Psoas muscle (tissue), 8 donors: Measurements from ENCODE around the gene ANG. TPM values are rescaled to one million over a fixed set of nuclear protein-coding genes. Genes with fewer than 3 reads are reported as not detected.
"Not testable (repeated sequence)": the region's sequence is repeated elsewhere in the genome, so short reads cannot be mapped to it uniquely, and the experiment has no call there.

Experiments
- ATAC-seq, 4 donors: fragments of 200-7000 bp; cut with Tn5 transposase; one replicate each; pipeline ENCODE4 v1.9.1; 2020; ENCODE audit warnings: moderate library complexity in 3 of 4, mild to moderate bottlenecking in 2 of 4
- DNase-seq, 2 donors: peaks; one replicate each; pipeline ENCODE4 v3.0.0-alpha.2; 2020
- H3K27ac ChIP-seq: fragments of 200-600 bp; one replicate; pipeline ENCODE4 v1.8.0; 2022
- H3K27me3 ChIP-seq, 3 donors: fragments of 200-600 bp in 1 of 3; one replicate each; pipeline versions ENCODE4 v1.6.1 to v1.8.0; 2013 to 2022; ENCODE audit warnings: low read length in 2 of 3, mild to moderate bottlenecking in 2 of 3, moderate library complexity in 1 of 3; ENCODE audit not compliant: insufficient read depth in 3 of 3
- H3K36me3 ChIP-seq, 2 donors: fragments of 200-600 bp in 1 of 2; one replicate each; pipeline versions ENCODE4 v1.6.1 to v1.8.0; 2013 to 2022; ENCODE audit warnings: low read depth in 1 of 2, mild to moderate bottlenecking in 1 of 2, moderate library complexity in 1 of 2; ENCODE audit not compliant: insufficient read depth in 1 of 2
- H3K4me1 ChIP-seq: fragments of 200-600 bp; one replicate; pipeline ENCODE4 v1.8.0; 2022
- H3K4me3 ChIP-seq: fragments of 200-600 bp; one replicate; pipeline ENCODE4 v1.8.0; 2022; ENCODE audit warnings: mild to moderate bottlenecking
- H3K9me3 ChIP-seq: fragments of 200-600 bp; one replicate; pipeline ENCODE4 v1.8.0; 2022
- WGBS, 3 donors: extraction: QIAGEN DNeasy Blood & Tissue Kit; methylation state at CpG; one replicate each; pipeline versions ENCODE4 v1.1.6 to v1.1.7; 2013; 5-methylcytosine and 5-hydroxymethylcytosine counted together
- intact Hi-C, 2 donors: fragments of 100-400 bp; cut with DNase I; formaldehyde crosslinking; loops; one replicate each; pipeline versions ENCODE4 v1.11.0 to v1.14.2; 2022
- polyA plus RNA-seq, 3 donors: library from polyadenylated mRNA; stranded (reverse); fragments of 200-250 nt; gene quantifications; one replicate each; pipeline ENCODE4 v1.2.3, GENCODE V29; 2013
- total RNA-seq, 4 donors: library from RNA; stranded (reverse); fragmentation: NEBNext Ultra II Directional in 2 of 4; extraction: Animal tissue kit (Norgen Biotek cat#: 25700) in 2 of 4; gene quantifications; one replicate each; pipeline versions ENCODE4 v1.2.1 to v1.2.4, GENCODE V29; 2021 to 2023
- TF ChIP-seq, protein P1 (sequence below): fragments of 200-600 bp; IDR thresholded peaks from one replicate; pipeline ENCODE4 v1.8.0; 2022; ENCODE audit warnings: antibody characterized with exemption
- donor health status: healthy with polysubstance abuse.
- donor health status: DM: no; HTN: no; CAD: no; lungs with moderate emphysema.
- donor health status: Bipolar disorder and iron deficiency.
- donor health status: healthy.
- donor health status: DM: yes; HTN: yes; CAD: no.
- donor health status: DM: no; HTN: no; CAD: no.
- donor health status: DM: no; HTN: no; CAD: no.
- donor health status: DM: yes; HTN: yes; CAD: no.

Gene ANG
- total and polyA plus RNA-seq, 7 donors, result 1.3 to 6.5 (median 3.5) TPM

DNA sequence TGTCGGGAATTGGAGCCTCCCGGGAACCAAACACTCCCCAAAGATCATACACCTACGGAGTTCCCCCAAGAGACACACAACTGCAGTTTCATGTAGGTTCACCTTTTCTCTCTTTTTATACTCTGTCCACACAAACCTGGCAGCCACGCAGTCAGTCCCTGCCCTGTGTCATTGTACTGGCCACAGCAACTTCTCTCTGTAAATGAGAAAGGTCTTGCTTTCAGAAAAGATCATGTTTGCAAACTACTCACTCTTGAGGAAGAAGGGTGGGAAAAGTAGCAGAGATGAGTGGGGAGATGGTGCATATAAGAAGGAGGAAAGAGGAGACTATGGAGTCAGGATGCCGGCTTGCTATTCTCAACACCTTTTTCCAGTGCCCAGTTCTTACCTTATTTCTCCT lies 10.4 kb downstream of the ANG start:
- Histone ChIP-seq H3K27me3 (no peaks in the 10 kb centered on the region), H3K4me1 (no peaks in the 10 kb centered on the region), H3K9me3 (no peaks in the 10 kb centered on the region), H3K36me3 (no peaks in the 10 kb centered on the region), H3K4me3 (no peak overlapping the region), H3K27ac (no peak overlapping the region)
- WGBS, 3 donors, result 84 to 91% (median 91%) methylated on average over 5 of the region's 5 CpGs
- ATAC-seq, result no peak
- DNase-seq, result no peak
- TF ChIP-seq, protein P1, sequence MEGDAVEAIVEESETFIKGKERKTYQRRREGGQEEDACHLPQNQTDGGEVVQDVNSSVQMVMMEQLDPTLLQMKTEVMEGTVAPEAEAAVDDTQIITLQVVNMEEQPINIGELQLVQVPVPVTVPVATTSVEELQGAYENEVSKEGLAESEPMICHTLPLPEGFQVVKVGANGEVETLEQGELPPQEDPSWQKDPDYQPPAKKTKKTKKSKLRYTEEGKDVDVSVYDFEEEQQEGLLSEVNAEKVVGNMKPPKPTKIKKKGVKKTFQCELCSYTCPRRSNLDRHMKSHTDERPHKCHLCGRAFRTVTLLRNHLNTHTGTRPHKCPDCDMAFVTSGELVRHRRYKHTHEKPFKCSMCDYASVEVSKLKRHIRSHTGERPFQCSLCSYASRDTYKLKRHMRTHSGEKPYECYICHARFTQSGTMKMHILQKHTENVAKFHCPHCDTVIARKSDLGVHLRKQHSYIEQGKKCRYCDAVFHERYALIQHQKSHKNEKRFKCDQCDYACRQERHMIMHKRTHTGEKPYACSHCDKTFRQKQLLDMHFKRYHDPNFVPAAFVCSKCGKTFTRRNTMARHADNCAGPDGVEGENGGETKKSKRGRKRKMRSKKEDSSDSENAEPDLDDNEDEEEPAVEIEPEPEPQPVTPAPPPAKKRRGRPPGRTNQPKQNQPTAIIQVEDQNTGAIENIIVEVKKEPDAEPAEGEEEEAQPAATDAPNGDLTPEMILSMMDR, result no peak
- intact Hi-C loops, result loop anchor here (1.0 to 10.0 kb wide), 5 partner anchors 156 to 343 kb away; partner anchors contain the start of gene RNASE7 (in 1 of the 2)

DNA sequence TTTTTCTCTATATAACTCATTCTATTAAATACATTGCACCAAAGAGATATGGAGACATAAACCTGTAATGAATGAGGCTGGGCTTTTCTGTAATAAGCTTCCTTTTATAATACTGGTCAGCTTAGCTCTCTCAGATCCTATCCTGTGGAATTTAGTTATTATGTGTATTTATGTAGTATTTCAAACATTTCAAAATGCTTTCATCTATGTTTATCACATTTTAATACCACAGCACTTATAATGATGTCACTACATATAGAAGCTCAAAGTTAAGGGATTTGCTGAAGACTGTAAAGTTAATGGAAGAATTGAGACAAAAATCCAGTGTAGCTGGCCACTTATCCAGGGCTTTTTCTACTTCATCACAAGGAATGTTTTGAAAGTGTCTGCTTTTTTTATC lies 11.4 kb downstream of the ANG start:
- DNase-seq, result no peak
- no peak for ATAC-seq
- TF ChIP-seq, protein P1, result no peak
- H3K36me3 ChIP-seq, result no peaks in the 10 kb centered on the region
- H3K27ac ChIP-seq, result no peak overlapping the region
- H3K4me1 ChIP-seq, result no peaks in the 10 kb centered on the region
- no peaks in the 10 kb centered on the region for H3K27me3 ChIP-seq
- no peak overlapping the region for H3K4me3 ChIP-seq
- H3K9me3 ChIP-seq, result no peaks in the 10 kb centered on the region
- intact Hi-C loops, result loop anchor here (5.0 to 10.0 kb wide), 4 partner anchors 157 to 342 kb away; partner anchors contain the start of gene RNASE7 (in 1 of the 2)

DNA sequence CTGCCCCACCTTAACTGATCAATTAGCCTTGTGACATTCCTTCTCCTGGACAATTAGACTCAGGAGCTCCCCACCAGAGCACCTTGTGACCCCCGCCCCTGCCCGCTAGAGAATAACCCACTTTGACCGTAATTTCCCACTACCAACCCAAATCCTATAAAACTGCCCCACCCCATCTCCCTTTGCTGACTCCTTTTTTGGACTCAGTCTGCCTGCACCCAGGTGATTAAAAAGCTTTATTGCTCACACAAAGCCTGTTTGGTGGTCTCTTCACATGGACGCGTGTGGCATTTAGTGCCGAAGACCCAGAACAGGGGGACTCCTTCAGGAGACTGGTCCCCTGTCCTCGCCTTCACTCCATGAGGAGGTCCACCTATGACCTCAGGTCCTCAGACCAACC lies 12.4 kb downstream of the ANG start:
- 92 to 94% (median 93%) methylated on average over 7 of the region's 7 CpGs for WGBS, 3 donors
- ATAC-seq, intact Hi-C loops: not testable (repeated sequence)

DNA sequence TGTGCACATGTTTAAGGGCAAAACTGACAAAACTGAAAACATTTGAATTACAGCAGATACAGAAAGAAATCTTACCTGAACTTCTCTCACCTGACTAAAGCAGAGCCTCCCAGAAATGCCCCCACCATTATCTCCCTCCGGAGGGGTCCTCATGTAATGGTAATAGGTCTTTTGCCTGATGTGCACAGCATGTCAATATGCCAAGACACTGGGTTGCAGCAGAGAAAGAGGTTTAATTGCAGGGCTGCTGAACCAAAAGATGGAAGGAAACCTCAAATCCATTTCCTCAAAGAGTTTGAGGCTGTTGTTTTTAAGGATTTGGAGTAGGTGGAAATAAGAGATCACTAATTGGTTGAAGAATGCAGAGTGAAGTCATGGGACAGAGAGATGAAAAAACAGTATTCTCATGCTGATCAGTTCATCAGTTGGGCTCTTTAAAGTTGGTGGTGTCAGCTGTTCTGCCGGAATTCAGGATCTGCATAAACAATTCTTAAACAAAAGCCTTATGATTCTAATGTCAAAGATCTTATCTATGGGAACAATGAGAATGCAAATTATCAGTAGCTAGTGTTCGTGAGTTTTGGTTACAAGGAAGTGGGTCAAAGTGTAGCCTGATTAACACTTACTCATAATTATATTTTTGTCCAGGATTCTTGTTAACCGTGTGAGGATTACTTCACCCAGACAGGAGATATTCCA lies 18.2 kb downstream of the ANG start:
- intact Hi-C loops, result no loop called here
- Histone ChIP-seq H3K4me3 (no peak overlapping the region), H3K4me1 (no peaks in the 10 kb centered on the region), H3K9me3 (no peaks in the 10 kb centered on the region), H3K27ac (peak overlapping the region; percentile 32), H3K36me3 (no peaks in the 10 kb centered on the region), H3K27me3 (peaks cover 0 to 4% (median 0%) of the 10 kb centered on the region in 3 donors)
- TF ChIP-seq, protein P1, result no peak
- WGBS, 3 donors, result 49 to 68% (median 56%) methylated on average over 4 of the region's 4 CpGs
- DNase-seq, result no peak
- ATAC-seq, result no peak

More for the DNA sequence above, 12.4 kb downstream of the ANG start:
- H3K27me3 ChIP-seq, H3K4me3 ChIP-seq, H3K9me3 ChIP-seq, DNase-seq, H3K4me1 ChIP-seq, H3K27ac ChIP-seq, H3K36me3 ChIP-seq: not testable (repeated sequence)

DNA sequence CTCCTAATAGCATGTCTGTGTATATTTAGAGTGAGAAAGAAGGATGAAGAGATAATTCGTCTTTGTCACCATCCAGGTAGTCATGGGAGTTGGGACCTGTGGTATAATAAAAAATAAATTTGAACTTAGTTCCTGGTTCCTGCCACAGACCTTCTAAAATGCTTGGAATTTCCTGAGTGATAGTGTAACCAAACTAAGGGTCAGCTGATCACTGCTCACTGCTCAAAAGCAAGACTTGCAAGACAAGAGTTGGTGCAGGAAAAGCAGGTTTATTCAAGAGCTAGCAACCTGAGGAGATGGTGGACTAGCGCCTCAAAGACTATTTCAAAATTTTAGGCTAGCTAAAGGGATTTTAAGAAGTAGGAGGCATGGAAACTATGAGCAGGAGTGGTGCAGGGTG lies 19.1 kb downstream of the ANG start:
- peak overlapping the region; percentile 32 for H3K27ac ChIP-seq
- no peak for DNase-seq
- H3K4me1 ChIP-seq, result no peaks in the 10 kb centered on the region
- no peaks in the 10 kb centered on the region for H3K9me3 ChIP-seq
- TF ChIP-seq, protein P1, result no peak
- no peak overlapping the region for H3K4me3 ChIP-seq
- peaks cover 0 to 4% (median 0%) of the 10 kb centered on the region in 3 donors for H3K27me3 ChIP-seq
- WGBS, 3 donors, result 51 to 84% (median 84%) methylated on average over 2 of the region's 2 CpGs
- H3K36me3 ChIP-seq, result no peaks in the 10 kb centered on the region
- no peak for ATAC-seq
- intact Hi-C loops, result no loop called here
